Liver (tissue), 9 donors: ENCODE data around the gene F11. TPM values are rescaled to one million over a fixed set of nuclear protein-coding genes. Genes with fewer than 3 reads are reported as not detected.

ENCODE experiments used
- DNase-seq: peaks from one replicate; pipeline ENCODE4 v3.0.0-alpha.2; 2017; ENCODE audit warnings: low spot score
- H3K27ac ChIP-seq, 2 donors: one replicate each; pipeline ENCODE4 v1.7.0; 2013; ENCODE audit warnings: inconsistent platforms in 2 of 2, low read length in 2 of 2, control low read depth in 1 of 2, low read depth in 1 of 2, mild to moderate bottlenecking in 1 of 2
- H3K27me3 ChIP-seq, 4 donors: one replicate each; pipeline versions ENCODE4 v1.6.1 to v1.7.0; 2013; ENCODE audit warnings: low read length in 3 of 4, inconsistent platforms in 1 of 4, mild to moderate bottlenecking in 1 of 4, moderate library complexity in 1 of 4; ENCODE audit not compliant: control insufficient read depth in 4 of 4, insufficient read depth in 4 of 4
- H3K36me3 ChIP-seq, 4 donors: one replicate each; pipeline versions ENCODE4 v1.6.1 to v1.7.0; 2013; ENCODE audit warnings: low read length in 3 of 4, mild to moderate bottlenecking in 3 of 4, low read depth in 1 of 4, moderate library complexity in 1 of 4; ENCODE audit not compliant: control insufficient read depth in 4 of 4, insufficient read depth in 3 of 4
- H3K4me1 ChIP-seq, 4 donors: one replicate each; pipeline versions ENCODE4 v1.6.1 to v1.7.0; 2013; ENCODE audit warnings: low read length in 3 of 4, mild to moderate bottlenecking in 3 of 4, moderate library complexity in 1 of 4; ENCODE audit not compliant: control insufficient read depth in 4 of 4, insufficient read depth in 4 of 4
- H3K4me3 ChIP-seq, 3 donors: one replicate each; pipeline versions ENCODE4 v1.6.1 to v1.7.0; 2013; ENCODE audit warnings: low read length in 3 of 3, control low read depth in 1 of 3, low read depth in 1 of 3, mild to moderate bottlenecking in 1 of 3
- H3K9ac ChIP-seq, 2 donors: one replicate each; pipeline ENCODE4 v1.7.0; 2013; ENCODE audit warnings: low read length in 2 of 2, mild to moderate bottlenecking in 2 of 2, moderate library complexity in 2 of 2, control low read depth in 1 of 2, low read depth in 1 of 2
- H3K9me3 ChIP-seq, 4 donors: one replicate each; pipeline versions ENCODE4 v1.6.1 to v1.7.0; 2013; ENCODE audit warnings: low read length in 3 of 4; ENCODE audit not compliant: control insufficient read depth in 4 of 4
- ATF3 ChIP-seq: IDR thresholded peaks from 2 replicates; pipeline ENCODE4 v1.6.1; 2016; ENCODE audit warnings: antibody characterized with exemption
- CTCF ChIP-seq: fragments of 150-350 bp; IDR thresholded peaks from 2 replicates; pipeline ENCODE4 v1.5.1; 2017; ENCODE audit warnings: improper control_type of control experiment, low read depth, low read length; ENCODE audit not compliant: missing input control
- EGR1 ChIP-seq, 2 donors: IDR thresholded peaks; 2 replicates each; pipeline ENCODE4 v1.6.1; 2016 to 2018; ENCODE audit warnings: antibody characterized with exemption in 2 of 2, low read depth in 2 of 2
- FOXA1 ChIP-seq: IDR thresholded peaks from 2 replicates; pipeline ENCODE4 v1.6.1; 2016; ENCODE audit warnings: antibody characterized with exemption
- FOXA2 ChIP-seq: IDR thresholded peaks from 2 replicates; pipeline ENCODE4 v1.6.1; 2016; ENCODE audit warnings: antibody characterized with exemption
- GABPA ChIP-seq, 2 donors: IDR thresholded peaks in 1 of 2; conservative IDR thresholded peaks in 1 of 2; 2 replicates each; pipeline ENCODE4 v1.6.1; 2016; ENCODE audit warnings: antibody characterized with exemption in 2 of 2, mild to moderate bottlenecking in 1 of 2, moderate library complexity in 1 of 2
- HNF4A ChIP-seq, 2 donors: conservative IDR thresholded peaks; 2 replicates each; pipeline ENCODE4 v1.6.1; 2016; ENCODE audit warnings: antibody characterized with exemption in 2 of 2, mild to moderate bottlenecking in 2 of 2
- HNF4G ChIP-seq: IDR thresholded peaks from 2 replicates; pipeline ENCODE4 v1.6.1; 2016; ENCODE audit warnings: antibody characterized with exemption
- JUND ChIP-seq, 2 donors: IDR thresholded peaks; 2 replicates each; pipeline ENCODE4 v1.6.1; 2016; ENCODE audit warnings: antibody characterized with exemption in 2 of 2
- MAX ChIP-seq: IDR thresholded peaks from 2 replicates; pipeline ENCODE4 v1.6.1; 2016; ENCODE audit warnings: antibody characterized with exemption
- NR2F2 ChIP-seq: IDR thresholded peaks from 2 replicates; pipeline ENCODE4 v1.6.1; 2016; ENCODE audit warnings: antibody characterized with exemption
- RAD21 ChIP-seq, 2 donors: IDR thresholded peaks; 2 replicates each; pipeline ENCODE4 v1.6.1; 2016; ENCODE audit warnings: antibody characterized with exemption in 2 of 2, mild to moderate bottlenecking in 2 of 2
- REST ChIP-seq: IDR thresholded peaks from 2 replicates; pipeline ENCODE4 v1.6.1; 2016; ENCODE audit warnings: antibody characterized with exemption, mild to moderate bottlenecking
- RXRA ChIP-seq, 2 donors: IDR thresholded peaks; 2 replicates each; pipeline ENCODE4 v1.6.1; 2017 to 2018; ENCODE audit warnings: antibody characterized with exemption in 2 of 2, mild to moderate bottlenecking in 1 of 2
- SP1 ChIP-seq: IDR thresholded peaks from 2 replicates; pipeline ENCODE4 v1.6.1; 2018; ENCODE audit warnings: antibody characterized with exemption, mild to moderate bottlenecking
- TAF1 ChIP-seq: conservative IDR thresholded peaks from 2 replicates; pipeline ENCODE4 v1.6.1; 2016; ENCODE audit warnings: antibody characterized with exemption, mild to moderate bottlenecking
- YY1 ChIP-seq: IDR thresholded peaks from 2 replicates; pipeline ENCODE4 v1.6.1; 2016; ENCODE audit warnings: antibody characterized with exemption, mild to moderate bottlenecking
- ZBTB33 ChIP-seq: IDR thresholded peaks from 2 replicates; pipeline ENCODE4 v1.6.1; 2016; ENCODE audit warnings: antibody characterized with exemption
- WGBS: extraction: QIAGEN DNeasy Blood & Tissue Kit; methylation state at CpG from one replicate; pipeline ENCODE4 v1.1.7; 2013; 5-methylcytosine and 5-hydroxymethylcytosine counted together
- polyA plus RNA-seq, 2 donors: library from polyadenylated mRNA; stranded (reverse) in 1 of 2; unstranded in 1 of 2; fragments of 200-250 nt in 1 of 2; fragments of >200 nt in 1 of 2; fragmentation: Nextera tagmentation in 1 of 2; extraction: Ambion mirVana in 1 of 2; gene quantifications; one replicate each; pipeline versions ENCODE4 v1.2.1 to v1.2.3, GENCODE V29; 2013 to 2015
- total RNA-seq, 2 donors: library from RNA; depleted of rRNA; stranded (reverse); fragments of >200 nt; gene quantifications; one replicate each; pipeline ENCODE4 v1.2.3, GENCODE V29; 2014
- donor health status: healthy.
- donor health status: healthy.
- donor health status: healthy.
- donor health status: healthy.
- donor health status: healthy.

F11 gene
- total and polyA plus RNA-seq, 4 donors: 54.6 to 207 (median 115) TPM

- H3K27ac ChIP-seq: peak overlapping the region; percentile 49 to 68
- no peaks in the 10 kb centered on the region for H3K27me3 ChIP-seq
- no peak for TF ChIP-seq GABPA (IDR thresholded peaks at IDR 0.05 in 1 of 2, conservative IDR thresholded peaks at IDR 0.05 in 1 of 2)
- TF ChIP-seq RXRA (IDR thresholded peaks at IDR 0.05): peak; percentile 61 to 76
- TF ChIP-seq RAD21 (IDR thresholded peaks at IDR 0.05): peak in 1 of 2 donors; percentile 51
- peak; percentile 47 for TF ChIP-seq FOXA1
- TF ChIP-seq TAF1: no peak
- TF ChIP-seq YY1: peak; percentile 43
- TF ChIP-seq MAX: no peak
- peak; percentile 87 for TF ChIP-seq ATF3
- TF ChIP-seq REST: no peak
- TF ChIP-seq HNF4A (conservative IDR thresholded peaks at IDR 0.05): peak; percentile 42 to 48
- TF ChIP-seq CTCF: no peak
- TF ChIP-seq NR2F2: no peak
- TF ChIP-seq SP1: peak; percentile 57
- TF ChIP-seq HNF4G: no peak
- TF ChIP-seq ZBTB33: no peak
- no peak for TF ChIP-seq EGR1 (IDR thresholded peaks at IDR 0.05; ENCODE audit: low read depth in 2 of 2)
- TF ChIP-seq FOXA2: peak; percentile 86
- TF ChIP-seq JUND (IDR thresholded peaks at IDR 0.05): peak in 1 of 2 donors; percentile 31
- no peak overlapping the region for H3K9ac ChIP-seq
- no peaks in the 10 kb centered on the region for H3K9me3 ChIP-seq
- no peak overlapping the region for H3K4me3 ChIP-seq
- 25% methylated on average over 4 of the region's 4 CpGs for WGBS
- peaks cover 7 to 33% (median 24%) of the 10 kb centered on the region in 4 donors for H3K36me3 ChIP-seq
- DNase-seq: no peak
- H3K4me1 ChIP-seq: peaks cover 1 to 36% (median 16%) of the 10 kb centered on the region in 4 donors
Measured at GRCh38 chr4:186236126-186236525, 29.9 kb upstream of the F11 start.
